Astrocyte of the cerebellum (primary cell): ENCODE data around the gene LSM12.

ENCODE experiments used
- DNase-seq: peaks from one replicate; pipeline ENCODE4 v3.0.0-alpha.2; 2011; ENCODE audit warnings: low read depth
- H3K4me3 ChIP-seq: 2 replicates; pipeline ENCODE4 v1.5.1; 2011; ENCODE audit warnings: mild to moderate bottlenecking, low read depth, low read length, moderate library complexity
- CTCF ChIP-seq: IDR thresholded peaks from 2 replicates; pipeline ENCODE4 v1.5.1; 2012; ENCODE audit warnings: low read length, low read depth, moderate library complexity, mild to moderate bottlenecking; ENCODE audit errors: missing control alignments
- in situ Hi-C: cut with HindIII; loops from 2 replicates; pipeline ENCODE4 v1.10.0; 2017; ENCODE audit warnings: low sequenced_read_pairs

The LSM12 gene

DNA sequence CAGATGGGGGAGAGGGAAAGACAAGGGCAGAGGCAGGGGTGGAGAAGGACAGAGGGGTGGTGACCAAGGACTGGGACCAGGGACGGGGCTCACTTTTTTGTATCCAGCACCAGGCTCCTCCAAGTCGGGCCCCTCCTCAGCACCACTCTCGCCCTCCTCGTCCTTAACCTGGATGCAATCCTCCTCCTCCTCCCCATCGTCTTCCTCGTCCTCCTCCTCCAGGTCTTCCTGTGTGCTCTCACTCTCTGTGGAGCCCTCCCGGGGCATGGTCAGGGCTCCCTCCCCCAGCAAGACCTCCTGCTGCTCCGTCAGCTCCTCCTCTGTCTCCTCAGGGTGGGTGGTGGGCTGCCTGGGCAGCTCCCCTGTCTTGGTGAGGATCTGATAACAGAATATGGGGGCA is 20.8 kb upstream of the LSM12 start:
- no peak for TF ChIP-seq CTCF
- no peak for DNase-seq
- H3K4me3 ChIP-seq, result no peak overlapping the region
- in situ Hi-C loops, result no loop called here

GRCh38 chr17:44086364-44087311 is 20.2 kb upstream of the LSM12 start:
- no peak for TF ChIP-seq CTCF
- DNase-seq, result peak; percentile 64
- in situ Hi-C loops, result no loop called here
- H3K4me3 ChIP-seq, result no peak overlapping the region

- in situ Hi-C loops, result no loop called here
- no peak for DNase-seq
- H3K4me3 ChIP-seq, result no peak overlapping the region
- no peak for TF ChIP-seq CTCF
Measured at GRCh38 chr17:44085908-44086307, 19.4 kb upstream of the LSM12 start.

DNA sequence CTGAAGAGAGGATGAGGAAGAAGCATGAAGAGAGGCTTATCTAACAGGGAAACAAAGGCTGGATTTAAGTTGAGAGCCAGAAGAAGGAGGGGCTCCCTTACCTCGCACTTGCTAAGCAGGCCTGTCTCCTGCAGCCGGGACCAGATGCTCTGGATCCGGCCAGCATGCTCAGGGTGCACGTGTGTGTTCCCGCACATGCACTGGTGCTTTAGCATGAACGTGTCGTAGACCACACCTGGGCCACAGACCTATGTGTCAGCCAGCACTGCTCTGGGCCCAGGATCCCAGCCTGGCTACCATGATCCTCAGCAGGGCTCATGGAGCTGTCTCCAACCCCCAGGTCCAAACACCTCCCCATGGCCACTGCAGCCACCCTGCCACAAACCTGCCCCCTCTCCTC is 18.4 kb upstream of the LSM12 start:
- no peak for DNase-seq
- in situ Hi-C loops, result no loop called here
- TF ChIP-seq CTCF, result no peak
- no peak overlapping the region for H3K4me3 ChIP-seq

DNA sequence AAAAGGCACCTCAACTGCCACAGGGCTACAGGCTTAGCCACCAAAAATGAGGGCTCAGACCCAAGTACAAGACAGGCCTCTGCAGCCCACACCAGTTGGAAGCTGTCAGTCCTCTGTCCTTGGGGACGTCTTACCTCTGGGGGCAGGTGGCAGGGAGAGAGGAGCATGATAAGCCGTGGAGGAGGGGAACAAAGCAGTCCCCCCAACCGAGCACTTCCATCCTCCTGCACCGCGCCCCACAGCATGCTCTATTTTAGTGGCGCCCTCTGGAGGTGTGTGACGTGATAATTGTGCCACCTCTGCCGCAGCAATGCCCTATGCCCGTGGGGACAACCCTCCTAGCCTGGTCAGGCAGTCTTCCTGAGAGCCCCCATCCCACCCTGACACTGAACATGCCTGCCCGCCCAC is 17.7 kb upstream of the LSM12 start:
- TF ChIP-seq CTCF, result peak; percentile 23
- DNase-seq, result no peak
- in situ Hi-C loops, result no loop called here
- H3K4me3 ChIP-seq, result no peak overlapping the region

GRCh38 chr17:44083250-44083849 is 16.9 kb upstream of the LSM12 start:
- in situ Hi-C loops, result no loop called here
- no peak overlapping the region for H3K4me3 ChIP-seq
- TF ChIP-seq CTCF, result peak; percentile 33
- no peak for DNase-seq
